ENCODE data around the gene ATF5.

DNA sequence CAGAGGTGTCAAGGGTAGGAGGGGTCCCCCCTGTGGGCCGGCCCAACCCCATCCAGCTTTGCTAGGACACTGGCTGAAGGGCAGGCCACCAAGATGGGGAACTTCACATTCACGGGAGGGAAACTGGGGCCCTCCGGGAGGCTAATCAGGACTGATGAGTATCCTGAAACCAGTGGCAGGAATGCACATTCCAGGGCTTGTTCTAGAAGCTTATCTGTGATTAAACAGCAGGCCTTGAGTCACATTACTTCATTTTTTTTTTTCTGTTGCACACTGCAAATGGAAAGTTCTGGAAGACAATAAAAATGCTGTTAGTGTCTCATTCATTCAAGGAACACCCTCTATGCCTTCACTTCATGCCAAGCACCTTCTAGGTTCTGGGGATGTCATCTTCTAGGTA lies 47.5 kb downstream of the ATF5 start:
- TF ChIP-seq, protein P1, sequence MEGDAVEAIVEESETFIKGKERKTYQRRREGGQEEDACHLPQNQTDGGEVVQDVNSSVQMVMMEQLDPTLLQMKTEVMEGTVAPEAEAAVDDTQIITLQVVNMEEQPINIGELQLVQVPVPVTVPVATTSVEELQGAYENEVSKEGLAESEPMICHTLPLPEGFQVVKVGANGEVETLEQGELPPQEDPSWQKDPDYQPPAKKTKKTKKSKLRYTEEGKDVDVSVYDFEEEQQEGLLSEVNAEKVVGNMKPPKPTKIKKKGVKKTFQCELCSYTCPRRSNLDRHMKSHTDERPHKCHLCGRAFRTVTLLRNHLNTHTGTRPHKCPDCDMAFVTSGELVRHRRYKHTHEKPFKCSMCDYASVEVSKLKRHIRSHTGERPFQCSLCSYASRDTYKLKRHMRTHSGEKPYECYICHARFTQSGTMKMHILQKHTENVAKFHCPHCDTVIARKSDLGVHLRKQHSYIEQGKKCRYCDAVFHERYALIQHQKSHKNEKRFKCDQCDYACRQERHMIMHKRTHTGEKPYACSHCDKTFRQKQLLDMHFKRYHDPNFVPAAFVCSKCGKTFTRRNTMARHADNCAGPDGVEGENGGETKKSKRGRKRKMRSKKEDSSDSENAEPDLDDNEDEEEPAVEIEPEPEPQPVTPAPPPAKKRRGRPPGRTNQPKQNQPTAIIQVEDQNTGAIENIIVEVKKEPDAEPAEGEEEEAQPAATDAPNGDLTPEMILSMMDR (conservative IDR thresholded peaks at IDR 0.05) = no peak
- no peak for TF ChIP-seq EZH2 (IDR thresholded peaks at IDR 0.05; ENCODE audit: low read depth)
